ENCODE measurements around the gene BAIAP3.
A peak's percentile ranks its signal among the peaks of the same experiment; 100 is the strongest.

Gene BAIAP3

GRCh38 chr16:1330260-1330914 is 3.1 kb upstream of the BAIAP3 start:
- Histone ChIP-seq H3K27me3 (ENCODE audit: insufficient read depth, poor library complexity, severe bottlenecking) (peaks cover 38% of the 10 kb centered on the region), H3K27ac (ENCODE audit: poor library complexity, severe bottlenecking) (no peak overlapping the region), H3K36me3 (ENCODE audit: low read depth) (peaks cover under 1% of the 10 kb centered on the region; the same call in 1 of the 2 replicates), H3K4me3 (ENCODE audit: severe bottlenecking) (no peak overlapping the region), H3K4me1 (ENCODE audit: insufficient read depth, poor library complexity, severe bottlenecking) (peaks cover 6% of the 10 kb centered on the region), H3K9me3 (ENCODE audit: severe bottlenecking) (no peaks in the 10 kb centered on the region)
- DNase-seq (ENCODE audit: low spot score) (no peak), ATAC-seq (ENCODE audit: low read depth) (no peak)
- TF ChIP-seq, protein P1, sequence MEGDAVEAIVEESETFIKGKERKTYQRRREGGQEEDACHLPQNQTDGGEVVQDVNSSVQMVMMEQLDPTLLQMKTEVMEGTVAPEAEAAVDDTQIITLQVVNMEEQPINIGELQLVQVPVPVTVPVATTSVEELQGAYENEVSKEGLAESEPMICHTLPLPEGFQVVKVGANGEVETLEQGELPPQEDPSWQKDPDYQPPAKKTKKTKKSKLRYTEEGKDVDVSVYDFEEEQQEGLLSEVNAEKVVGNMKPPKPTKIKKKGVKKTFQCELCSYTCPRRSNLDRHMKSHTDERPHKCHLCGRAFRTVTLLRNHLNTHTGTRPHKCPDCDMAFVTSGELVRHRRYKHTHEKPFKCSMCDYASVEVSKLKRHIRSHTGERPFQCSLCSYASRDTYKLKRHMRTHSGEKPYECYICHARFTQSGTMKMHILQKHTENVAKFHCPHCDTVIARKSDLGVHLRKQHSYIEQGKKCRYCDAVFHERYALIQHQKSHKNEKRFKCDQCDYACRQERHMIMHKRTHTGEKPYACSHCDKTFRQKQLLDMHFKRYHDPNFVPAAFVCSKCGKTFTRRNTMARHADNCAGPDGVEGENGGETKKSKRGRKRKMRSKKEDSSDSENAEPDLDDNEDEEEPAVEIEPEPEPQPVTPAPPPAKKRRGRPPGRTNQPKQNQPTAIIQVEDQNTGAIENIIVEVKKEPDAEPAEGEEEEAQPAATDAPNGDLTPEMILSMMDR (IDR thresholded peaks at IDR 0.05; ENCODE audit: poor library complexity, severe bottlenecking): peak; percentile 30

DNA sequence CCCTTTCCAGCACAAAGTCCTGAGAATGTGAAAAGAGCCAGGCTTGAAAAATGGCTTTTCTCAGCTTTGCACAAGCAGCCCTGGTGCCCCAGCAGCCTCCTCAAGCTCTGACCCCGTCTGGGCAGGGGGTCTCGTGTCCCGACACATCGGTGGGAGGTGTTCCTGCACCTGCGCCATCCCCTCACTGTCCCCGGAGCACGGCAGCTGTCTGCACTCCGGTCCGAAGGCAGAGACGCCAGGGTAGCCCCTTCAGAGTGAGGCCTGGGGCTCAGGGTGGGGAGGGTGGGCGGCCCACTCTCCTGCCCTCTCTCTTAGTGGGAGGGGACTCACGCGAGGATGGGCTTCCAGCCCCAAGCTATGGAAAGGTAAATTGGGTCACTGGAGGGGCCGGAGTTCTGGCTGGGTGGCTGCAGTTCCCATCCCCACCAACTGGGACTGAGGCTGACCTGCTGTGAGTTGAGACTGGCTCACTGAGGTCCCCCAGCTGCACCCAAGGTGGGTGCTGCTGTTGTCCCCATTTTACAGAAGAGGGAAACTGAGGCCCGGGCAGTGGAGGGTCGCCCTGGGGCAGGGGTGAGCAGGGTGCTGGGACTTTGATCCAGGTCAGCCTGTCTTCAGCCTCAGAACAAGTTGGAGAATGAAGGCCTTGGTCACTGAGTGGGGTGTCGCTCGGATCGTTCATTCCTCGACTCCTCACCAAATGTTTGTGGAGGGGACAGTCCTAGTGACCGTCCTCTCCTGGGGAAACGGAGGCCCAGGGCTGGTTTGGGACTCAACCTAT is 2.3 kb upstream of the BAIAP3 start:
- H3K4me1 ChIP-seq (ENCODE audit: insufficient read depth, poor library complexity, severe bottlenecking): peaks cover 6% of the 10 kb centered on the region
- DNase-seq (ENCODE audit: low spot score) (no peak), ATAC-seq (ENCODE audit: low read depth) (no peak)
- peaks cover 44% of the 10 kb centered on the region for H3K27me3 ChIP-seq (ENCODE audit: insufficient read depth, poor library complexity, severe bottlenecking)
- no peaks in the 10 kb centered on the region for H3K9me3 ChIP-seq (ENCODE audit: severe bottlenecking)
- no peak overlapping the region for H3K27ac ChIP-seq (ENCODE audit: poor library complexity, severe bottlenecking)
- TF ChIP-seq, protein P1 (IDR thresholded peaks at IDR 0.05; ENCODE audit: poor library complexity, severe bottlenecking): no peak
- no peak overlapping the region for H3K4me3 ChIP-seq (ENCODE audit: severe bottlenecking)
- H3K36me3 ChIP-seq (ENCODE audit: low read depth): no peaks in the 10 kb centered on the region

DNA sequence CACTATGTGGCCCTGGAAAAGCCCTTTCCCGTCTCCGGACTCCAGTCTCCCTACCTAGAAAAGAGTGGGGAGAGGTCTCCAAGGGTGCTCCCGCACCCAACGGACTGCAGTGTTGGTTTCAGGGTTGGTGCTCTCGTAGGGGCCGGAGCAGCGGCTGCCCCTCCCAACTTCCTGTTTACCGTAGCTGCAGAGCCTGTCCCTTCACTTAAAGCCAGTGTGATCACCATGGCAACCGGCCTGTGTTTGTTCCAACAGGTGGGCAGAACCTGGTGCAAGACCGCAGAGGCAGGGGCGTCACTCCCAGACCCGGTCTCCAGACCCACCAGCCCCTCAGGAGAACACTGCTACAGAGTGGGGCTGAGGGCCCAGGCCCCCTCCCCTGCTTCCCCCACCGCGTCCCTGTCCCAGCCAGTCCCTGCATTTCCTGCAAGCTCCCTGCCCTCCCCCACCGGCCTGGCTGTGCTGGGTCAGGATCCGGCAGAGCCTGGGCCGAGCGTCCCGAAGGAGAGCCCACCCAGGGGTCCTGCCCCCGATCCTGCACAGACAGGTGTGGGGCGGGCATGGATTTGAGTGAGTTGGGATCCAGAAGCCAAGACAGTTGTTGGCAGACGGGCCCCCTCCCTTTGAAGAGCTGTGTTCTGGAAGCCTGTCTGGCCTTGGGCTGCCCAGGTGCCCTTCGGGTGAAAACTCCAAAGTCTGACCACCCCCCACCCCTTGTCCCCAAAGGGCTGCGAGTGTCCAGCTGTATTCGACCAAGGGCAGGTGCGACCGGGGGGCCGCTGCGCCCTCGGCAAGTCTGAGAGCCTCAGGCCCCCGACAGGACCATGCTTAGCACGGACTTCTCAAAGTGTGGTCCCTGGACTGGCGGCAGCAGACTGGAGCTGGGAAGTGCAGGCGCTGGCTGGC is 1.5 kb upstream of the BAIAP3 start:
- peaks cover 44% of the 10 kb centered on the region for H3K27me3 ChIP-seq (ENCODE audit: insufficient read depth, poor library complexity, severe bottlenecking)

DNA sequence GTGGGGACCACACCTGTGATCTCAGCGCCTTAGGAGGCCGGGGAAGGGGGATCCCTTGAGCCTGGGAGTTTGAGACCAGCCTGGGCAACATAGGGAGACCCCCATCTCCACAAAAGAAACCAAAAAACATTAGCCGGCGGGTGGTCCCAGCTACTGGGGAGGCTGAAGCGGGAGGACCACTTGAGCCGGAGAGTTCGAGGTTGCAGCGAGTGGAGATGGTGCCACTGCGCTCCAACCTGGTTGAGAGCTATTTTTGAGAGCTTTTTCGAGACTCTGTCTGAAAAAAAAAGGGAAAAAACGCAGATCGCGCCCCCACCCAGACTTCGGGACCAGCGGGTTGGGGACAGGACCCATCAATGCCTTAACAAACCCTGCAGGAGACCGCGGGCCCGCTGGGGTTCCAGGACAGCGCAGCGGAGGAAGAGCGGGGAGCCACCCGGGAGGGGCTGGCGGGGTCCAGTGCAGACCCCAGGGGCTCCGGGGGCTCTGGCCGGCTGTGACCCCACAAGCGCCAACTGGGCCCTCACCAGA is 762 bp upstream of the BAIAP3 start:
- no peak for ATAC-seq (ENCODE audit: low read depth)
- H3K4me1 ChIP-seq (ENCODE audit: insufficient read depth, poor library complexity, severe bottlenecking): peaks cover 6% of the 10 kb centered on the region
- TF ChIP-seq, protein P1 (IDR thresholded peaks at IDR 0.05; ENCODE audit: poor library complexity, severe bottlenecking): no peak
- no peak for DNase-seq (ENCODE audit: low spot score)
- peaks cover 44% of the 10 kb centered on the region for H3K27me3 ChIP-seq (ENCODE audit: insufficient read depth, poor library complexity, severe bottlenecking)
- H3K27ac ChIP-seq (ENCODE audit: poor library complexity, severe bottlenecking): no peak overlapping the region
- no peaks in the 10 kb centered on the region for H3K9me3 ChIP-seq (ENCODE audit: severe bottlenecking)
- no peak overlapping the region for H3K4me3 ChIP-seq (ENCODE audit: severe bottlenecking)
- no peaks in the 10 kb centered on the region for H3K36me3 ChIP-seq (ENCODE audit: low read depth)

More for the DNA sequence above, 1.5 kb upstream of the BAIAP3 start:
- Histone ChIP-seq H3K4me1 (ENCODE audit: insufficient read depth, poor library complexity, severe bottlenecking) (peaks cover 6% of the 10 kb centered on the region), H3K36me3 (ENCODE audit: low read depth) (no peaks in the 10 kb centered on the region), H3K4me3 (ENCODE audit: severe bottlenecking) (no peak overlapping the region), H3K27ac (ENCODE audit: poor library complexity, severe bottlenecking) (no peak overlapping the region), H3K9me3 (ENCODE audit: severe bottlenecking) (no peaks in the 10 kb centered on the region)
- DNase-seq (ENCODE audit: low spot score) (no peak), ATAC-seq (ENCODE audit: low read depth) (peak; percentile 31; the same call in 1 of the 3 replicates)
- TF ChIP-seq, protein P1 (IDR thresholded peaks at IDR 0.05; ENCODE audit: poor library complexity, severe bottlenecking): no peak

Measured in RWPE2 (cell line).